Activated CD8-positive, alpha-beta T cell treated with anti-CD3 and anti-CD28 coated beads for 36 hours (primary cell): ENCODE results near the gene ZNF22. TPM values are rescaled to one million over a fixed set of nuclear protein-coding genes. Genes with fewer than 3 reads are reported as not detected.

Source experiments
- ATAC-seq: fragments of 200-7000 bp; cut with Tn5 transposase; one replicate; pipeline ENCODE4 v1.10.0; 2021; ENCODE audit warnings: mild to moderate bottlenecking, moderate library complexity
- CTCF ChIA-PET: fragments of 350-600 bp; sonication (Branson Sonifier 250); formaldehyde crosslinking; loops from one replicate; lab custom pipeline; 2021; ENCODE audit warnings: antibody characterized with exemption; lab: Charles Lee
- POLR2A ChIA-PET: fragments of 350-600 bp; sonication (Branson Sonifier 250); formaldehyde crosslinking; loops from one replicate; lab custom pipeline; 2021; ENCODE audit warnings: antibody characterized with exemption; lab: Charles Lee
- DNase-seq: peaks from one replicate; pipeline ENCODE4 v3.0.0-alpha.2; 2020
- H3K27ac Mint-ChIP-seq: one replicate; pipeline ENCODE4 v1.8.0; 2021; ENCODE audit warnings: mild to moderate bottlenecking, mixed read lengths
- H3K27me3 Mint-ChIP-seq: one replicate; pipeline ENCODE4 v1.8.0; 2021; ENCODE audit warnings: mixed read lengths
- H3K36me3 Mint-ChIP-seq: one replicate; pipeline ENCODE4 v1.8.0; 2021; ENCODE audit warnings: low read depth, mixed read lengths
- H3K4me1 Mint-ChIP-seq: one replicate; pipeline ENCODE4 v1.8.0; 2021; ENCODE audit warnings: low read depth, mixed read lengths
- H3K4me3 Mint-ChIP-seq: one replicate; pipeline ENCODE4 v1.8.0; 2021; ENCODE audit warnings: mild to moderate bottlenecking, moderate library complexity, mixed read lengths
- H3K9me3 Mint-ChIP-seq: one replicate; pipeline ENCODE4 v1.8.0; 2021; ENCODE audit warnings: mixed read lengths
- intact Hi-C: fragments of 100-400 bp; cut with micrococcal nuclease; formaldehyde crosslinking; loops from one replicate; pipeline ENCODE4 v1.10.0; 2022
- total RNA-seq, 2 experiments: library from RNA; stranded (reverse); gene quantifications; one replicate each; pipeline ENCODE4 v1.2.3, GENCODE V29; 2021
- TF ChIP-seq, protein P1 (sequence below): fragments of 200-600 bp; IDR thresholded peaks from one replicate; pipeline ENCODE4 v1.8.0; 2022; ENCODE audit warnings: antibody characterized with exemption, mild to moderate bottlenecking

The ZNF22 gene
- total RNA-seq, 2 experiments from 2014 or later: 34.4 to 37.6 TPM

DNA sequence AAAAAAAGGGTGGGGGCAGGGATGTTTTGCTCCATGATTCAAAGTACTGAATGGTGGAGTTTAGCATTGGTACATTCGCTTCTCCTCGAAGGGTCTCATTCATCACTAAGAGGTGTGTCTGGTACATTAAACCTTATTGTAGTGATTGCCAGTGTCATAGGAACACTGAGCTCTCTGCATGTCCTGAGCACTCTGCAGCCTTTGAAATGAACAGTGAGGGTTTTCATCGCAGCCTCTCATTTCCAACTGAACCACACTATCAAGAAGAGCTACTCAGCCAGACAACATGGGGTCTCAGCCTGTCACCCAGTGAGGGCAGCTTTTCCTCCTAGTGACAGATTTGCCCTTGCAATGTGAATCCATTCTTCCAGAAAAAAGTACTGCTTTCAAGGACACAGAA lies 14.5 kb upstream of the ZNF22 start:
- Mint-ChIP-seq H3K27ac (no peak overlapping the region), H3K4me3 (no peak overlapping the region), H3K36me3 (no peaks in the 10 kb centered on the region), H3K4me1 (peaks cover 3% of the 10 kb centered on the region), H3K27me3 (peaks cover 3% of the 10 kb centered on the region), H3K9me3 (no peaks in the 10 kb centered on the region)
- ATAC-seq (no peak), DNase-seq (no peak)
- TF ChIP-seq, protein P1, sequence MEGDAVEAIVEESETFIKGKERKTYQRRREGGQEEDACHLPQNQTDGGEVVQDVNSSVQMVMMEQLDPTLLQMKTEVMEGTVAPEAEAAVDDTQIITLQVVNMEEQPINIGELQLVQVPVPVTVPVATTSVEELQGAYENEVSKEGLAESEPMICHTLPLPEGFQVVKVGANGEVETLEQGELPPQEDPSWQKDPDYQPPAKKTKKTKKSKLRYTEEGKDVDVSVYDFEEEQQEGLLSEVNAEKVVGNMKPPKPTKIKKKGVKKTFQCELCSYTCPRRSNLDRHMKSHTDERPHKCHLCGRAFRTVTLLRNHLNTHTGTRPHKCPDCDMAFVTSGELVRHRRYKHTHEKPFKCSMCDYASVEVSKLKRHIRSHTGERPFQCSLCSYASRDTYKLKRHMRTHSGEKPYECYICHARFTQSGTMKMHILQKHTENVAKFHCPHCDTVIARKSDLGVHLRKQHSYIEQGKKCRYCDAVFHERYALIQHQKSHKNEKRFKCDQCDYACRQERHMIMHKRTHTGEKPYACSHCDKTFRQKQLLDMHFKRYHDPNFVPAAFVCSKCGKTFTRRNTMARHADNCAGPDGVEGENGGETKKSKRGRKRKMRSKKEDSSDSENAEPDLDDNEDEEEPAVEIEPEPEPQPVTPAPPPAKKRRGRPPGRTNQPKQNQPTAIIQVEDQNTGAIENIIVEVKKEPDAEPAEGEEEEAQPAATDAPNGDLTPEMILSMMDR: no peak
- ChIA-PET POLR2A (no interaction called here), CTCF (interaction anchor here (1.0 to 1.4 kb wide), 3 partner anchors 9 to 53 kb away, joined by 3 to 5 read pairs (median 4); no protein-coding TSS in a partner anchor)
- intact Hi-C loops: no loop called here

DNA sequence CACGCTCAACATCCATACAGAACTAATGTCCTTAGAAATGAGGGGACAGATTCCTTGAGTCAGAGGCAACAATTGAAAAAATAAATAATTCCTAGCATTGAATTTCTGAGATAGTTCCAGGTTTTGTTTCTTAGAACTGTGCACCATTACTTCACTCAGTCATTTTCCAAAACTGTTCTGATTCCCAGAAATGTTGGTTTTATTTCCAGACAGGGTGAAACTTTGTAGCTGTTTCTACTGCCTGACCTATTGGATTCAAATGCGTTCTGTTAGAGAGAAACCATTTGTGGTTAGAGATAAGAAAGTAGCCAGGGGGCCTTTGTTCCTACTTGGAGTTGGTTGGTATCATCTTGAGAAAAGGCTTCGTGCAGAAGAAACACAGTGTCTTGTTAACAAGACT lies 14.1 kb upstream of the ZNF22 start:
- H3K4me3 Mint-ChIP-seq: no peak overlapping the region
- intact Hi-C loops: no loop called here
- H3K27me3 Mint-ChIP-seq: peaks cover 3% of the 10 kb centered on the region
- CTCF ChIA-PET: interaction anchor here (1.0 to 1.4 kb wide), 3 partner anchors 9 to 54 kb away, joined by 3 to 5 read pairs (median 4); no protein-coding TSS in a partner anchor
- no peak for DNase-seq
- POLR2A ChIA-PET: interaction anchor here (1.4 kb wide), 1 partner anchor 14 kb away, joined by 3 read pairs; the partner anchor contains the start of gene ZNF22
- no peak for ATAC-seq
- TF ChIP-seq, protein P1: no peak
- no peak overlapping the region for H3K27ac Mint-ChIP-seq
- H3K4me1 Mint-ChIP-seq: peaks cover 3% of the 10 kb centered on the region
- H3K9me3 Mint-ChIP-seq: no peaks in the 10 kb centered on the region
- H3K36me3 Mint-ChIP-seq: no peaks in the 10 kb centered on the region

DNA sequence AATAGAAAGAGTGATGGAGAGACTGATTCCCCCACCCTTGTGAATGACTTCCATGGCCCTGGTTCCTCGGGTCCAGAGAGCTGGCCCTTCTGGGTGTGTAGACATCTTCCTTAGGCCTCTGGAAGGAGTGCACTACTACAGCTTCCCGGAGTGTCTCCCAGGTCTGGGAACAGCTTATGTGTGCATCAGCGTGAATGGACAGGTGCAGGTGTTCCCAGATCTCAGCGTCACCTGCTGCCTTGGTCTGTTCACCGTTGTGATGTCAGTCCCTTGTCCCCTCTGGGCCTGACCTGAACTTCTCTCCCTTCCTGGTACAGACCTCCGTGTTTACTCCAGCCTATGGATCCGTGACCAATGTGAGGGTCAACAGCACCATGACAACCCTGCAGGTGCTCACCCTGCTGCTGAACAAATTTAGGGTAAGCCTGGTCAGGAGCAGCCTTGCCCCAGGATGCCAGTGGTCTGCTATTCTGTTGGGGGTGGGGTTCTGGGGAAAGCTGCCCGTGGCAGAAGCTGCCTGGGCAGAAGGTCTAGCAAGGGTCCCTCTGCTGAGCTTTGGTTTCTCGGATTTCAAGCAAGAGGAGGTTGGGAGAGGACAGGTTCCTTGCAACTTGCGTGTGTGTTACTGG lies 11.7 kb upstream of the ZNF22 start:
- H3K4me3 Mint-ChIP-seq: no peak overlapping the region
- H3K9me3 Mint-ChIP-seq: no peaks in the 10 kb centered on the region
- peaks cover 3% of the 10 kb centered on the region for H3K27me3 Mint-ChIP-seq
- no peak for ATAC-seq
- intact Hi-C loops: no loop called here
- no peak for DNase-seq
- no peak overlapping the region for H3K27ac Mint-ChIP-seq
- ChIA-PET CTCF (interaction anchor here (0.9 to 1.9 kb wide), 4 partner anchors 15 to 56 kb away, joined by 3 to 8 read pairs (median 4); no protein-coding TSS in a partner anchor), POLR2A (interaction anchor here (0.6 kb wide), 1 partner anchor 13 kb away, joined by 3 read pairs; no protein-coding TSS in a partner anchor)
- H3K36me3 Mint-ChIP-seq: no peaks in the 10 kb centered on the region
- peaks cover 3% of the 10 kb centered on the region for H3K4me1 Mint-ChIP-seq
- TF ChIP-seq, protein P1: no peak

DNA sequence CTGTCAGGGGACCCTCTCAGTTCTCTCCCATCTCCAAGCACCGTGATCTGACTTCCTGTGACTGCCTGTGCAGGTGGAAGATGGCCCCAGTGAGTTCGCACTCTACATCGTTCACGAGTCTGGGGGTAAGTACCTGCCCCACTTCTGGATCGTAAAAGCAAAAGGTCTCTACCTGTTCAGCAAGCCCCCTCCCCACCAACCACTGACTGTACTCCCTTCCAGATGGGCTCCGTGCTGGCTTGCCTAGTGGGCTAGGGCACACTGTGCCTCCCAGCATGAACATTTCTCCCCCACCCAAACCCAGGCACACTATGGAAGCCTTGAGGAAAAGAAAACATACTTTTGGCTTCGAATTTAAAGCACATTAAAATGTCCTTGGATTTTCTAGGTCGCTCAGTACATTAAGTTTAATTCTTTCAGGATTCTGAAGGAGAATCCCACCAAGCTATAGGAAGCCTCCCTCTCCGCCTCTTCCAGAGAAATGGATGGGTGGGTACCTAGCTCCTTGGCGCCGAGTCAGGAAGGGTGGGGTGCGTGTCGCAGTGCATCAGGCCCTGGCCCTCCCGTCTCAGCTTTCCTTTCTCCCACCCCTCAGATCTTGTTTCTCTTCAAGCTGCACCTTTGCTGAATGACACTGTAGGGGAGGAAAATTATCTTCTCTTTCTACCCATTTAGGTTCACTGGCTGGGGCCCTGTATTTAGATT lies 11.0 kb upstream of the ZNF22 start:
- H3K9me3 Mint-ChIP-seq: no peaks in the 10 kb centered on the region
- peaks cover 3% of the 10 kb centered on the region for H3K27me3 Mint-ChIP-seq
- intact Hi-C loops: no loop called here
- H3K4me1 Mint-ChIP-seq: peaks cover 4% of the 10 kb centered on the region
- H3K27ac Mint-ChIP-seq: no peak overlapping the region
- ChIA-PET POLR2A (interaction anchor here (0.6 kb wide), 1 partner anchor 57 kb away, joined by 3 read pairs; no protein-coding TSS in a partner anchor), CTCF (interaction anchor here (0.9 to 1.0 kb wide), 2 partner anchors 27 to 56 kb away, joined by 4 read pairs; no protein-coding TSS in a partner anchor)
- ATAC-seq: no peak
- H3K36me3 Mint-ChIP-seq: no peaks in the 10 kb centered on the region
- no peak overlapping the region for H3K4me3 Mint-ChIP-seq
- no peak for DNase-seq
- TF ChIP-seq, protein P1: no peak
